ENCODE measurements around the gene PDE11A. TPM values are rescaled to one million over a fixed set of nuclear protein-coding genes. Genes with fewer than 3 reads are reported as not detected.
A peak's percentile ranks its signal among the peaks of the same experiment; 100 is the strongest.

The PDE11A gene
- total and polyA plus RNA-seq, 2 of the 8 experiments (the other 6 are each of a cell fraction or from before 2014, with no cell fraction given): 0.19 to 0.23 TPM

- no peaks in the 10 kb centered on the region for H3K36me3 ChIP-seq (ENCODE audit: control insufficient read depth in 2 of 4, insufficient read depth in 4 of 4, low read length in 3 of 4)
- no peaks in the 10 kb centered on the region for H3K27me3 ChIP-seq (replicated peaks in 1 of 4; ENCODE audit: control insufficient read depth in 3 of 4, extremely low read depth in 1 of 4, insufficient read depth in 3 of 4, low read length in 3 of 4)
- 49% methylated on average over 3 of the region's 3 CpGs; no CpG with 5 or more reads in 1 of the 2 experiments for WGBS, 2 experiments (ENCODE audit: extremely low coverage in 1 of 2, insufficient coverage in 1 of 2, insufficient read length in 1 of 2, insufficient replicate concordance in 2 of 2, low coverage in 1 of 2, low lambda C conversion rate in 2 of 2, missing lambda C conversion rate in 1 of 2)
- H3K56ac ChIP-seq (replicated peaks; ENCODE audit: insufficient read length, low read depth, low read length): no peak overlapping the region
- H3K4me3 ChIP-seq (ENCODE audit: extremely low read depth in 1 of 4, insufficient read depth in 2 of 4, low read depth in 3 of 4, low read length in 4 of 4): no peak overlapping the region
- H4K91ac ChIP-seq (replicated peaks; ENCODE audit: insufficient read length, low read length): no peak overlapping the region
- H2BK120ac ChIP-seq (replicated peaks; ENCODE audit: low read depth, low read length): no peak overlapping the region
- H3K27ac ChIP-seq (ENCODE audit: low read depth, low read length): no peak overlapping the region
- no peak overlapping the region for H2BK12ac ChIP-seq (ENCODE audit: low read depth, low read length)
- H3K79me2 ChIP-seq (ENCODE audit: control insufficient read depth in 1 of 2, insufficient read depth in 2 of 2, low read length in 2 of 2): no peaks in the 10 kb centered on the region
- no peak overlapping the region for H3K14ac ChIP-seq (ENCODE audit: insufficient read length)
- ChIA-PET POLR2A (ENCODE audit: partially characterized antibody) (interaction anchor here (1.3 kb wide), 1 partner anchor 212 kb away, joined by 3 read pairs; the partner anchor contains the start of gene AGPS), CTCF (ENCODE audit: partially characterized antibody) (interaction anchor here (0.7 to 2.4 kb wide), 44 partner anchors 10 to 584 kb away, joined by 3 to 22 read pairs (median 4); a partner anchor contains a TSS)
- FAIRE-seq (peak; percentile 88), DNase-seq (ENCODE audit: low read depth in 1 of 2, low spot score in 2 of 2) (no peak)
- H3K9me3 ChIP-seq (ENCODE audit: insufficient read depth in 2 of 2, low read depth in 1 of 2, low read length in 1 of 2): no peaks in the 10 kb centered on the region; a peak in 1 of 4 replicates
- peaks cover 0 to 3% (median 0%) of the 10 kb centered on the region in 4 experiments; a peak in 2 of 7 replicates for H3K4me1 ChIP-seq (replicated peaks in 1 of 4; ENCODE audit: control insufficient read depth in 3 of 4, insufficient read depth in 4 of 4, low read length in 3 of 4)
- no peak overlapping the region for H2BK5ac ChIP-seq (ENCODE audit: low read depth, low read length)
- H3K23me2 ChIP-seq (ENCODE audit: low read depth, low read length): no peaks in the 10 kb centered on the region
- H3K18ac ChIP-seq (ENCODE audit: extremely low read depth, low read length): no peak overlapping the region
- H4K5ac ChIP-seq (ENCODE audit: insufficient read length, low read depth, low read length): no peak overlapping the region
- H2BK15ac ChIP-seq (ENCODE audit: low read length): no peak overlapping the region
- H2BK20ac ChIP-seq (ENCODE audit: low read length): no peak overlapping the region
- no peaks in the 10 kb centered on the region for H4K20me1 ChIP-seq (replicated peaks in 1 of 2; ENCODE audit: control insufficient read depth in 1 of 2, insufficient read depth in 2 of 2, low read length in 2 of 2)
- H3K23ac ChIP-seq (ENCODE audit: insufficient read length): no peak overlapping the region
- peak overlapping the region; percentile 98 for H2AFZ ChIP-seq (ENCODE audit: low read length)
- H3K4ac ChIP-seq (replicated peaks; ENCODE audit: insufficient read length, low read depth, low read length): no peak overlapping the region
- H2AK5ac ChIP-seq (ENCODE audit: low read depth, low read length): no peak overlapping the region
- H4K8ac ChIP-seq (ENCODE audit: extremely low read depth, insufficient read depth, low read length): no peak overlapping the region
- no peaks in the 10 kb centered on the region for H3K79me1 ChIP-seq (ENCODE audit: low read depth, low read length)
- no peak overlapping the region for H3K9ac ChIP-seq (replicated peaks in 1 of 4; ENCODE audit: extremely low read depth in 1 of 4, low read depth in 3 of 4, low read length in 3 of 4)
- H3K4me2 ChIP-seq (ENCODE audit: insufficient read depth in 1 of 2, low read depth in 2 of 2, low read length in 2 of 2): no peak overlapping the region
- TF ChIP-seq HDAC6 (IDR thresholded peaks at IDR 0.05; ENCODE audit: low read depth, low read length): no peak
Observed at GRCh38 chr2:177604271-177605065, 468.1 kb downstream of the PDE11A start.

Data from H1 (cell line).